GM12878 (cell line): Measurements from ENCODE around the gene RAI14. TPM values are rescaled to one million over a fixed set of nuclear protein-coding genes. Genes with fewer than 3 reads are reported as not detected.
A peak's percentile ranks its signal among the peaks of the same experiment; 100 is the strongest.

Experiments used
- BHLHE40 ChIP-seq, 2 experiments: fragments of 450-650 bp in 1 of 2; IDR thresholded peaks; 2 replicates each; pipeline ENCODE4 v1.6.1; 2011 to 2017; ENCODE audit warnings: low read depth in 2 of 2, borderline replicate concordance in 1 of 2, improper control_type of control experiment in 1 of 2, low read length in 1 of 2, mild to moderate bottlenecking in 1 of 2
- CHD2 ChIP-seq: IDR thresholded peaks from 2 replicates; pipeline ENCODE4 v1.6.1; 2011; ENCODE audit warnings: low read depth, low read length, improper control_type of control experiment, borderline replicate concordance
- CREB1 ChIP-seq: IDR thresholded peaks from 2 replicates; pipeline ENCODE4 v1.6.1; 2012; ENCODE audit warnings: low read depth, mild to moderate bottlenecking, inconsistent platforms
- ELK1 ChIP-seq: IDR thresholded peaks from 2 replicates; pipeline ENCODE4 v1.6.1; 2012; ENCODE audit warnings: low read depth, low read length, improper control_type of control experiment
- KDM1A ChIP-seq: fragments of 200-600 bp; sonication (generic); IDR thresholded peaks from 2 replicates; pipeline ENCODE4 v1.6.1; 2016; ENCODE audit warnings: borderline replicate concordance
- NRF1 ChIP-seq: conservative IDR thresholded peaks from 2 replicates; pipeline ENCODE4 v1.6.1; 2011; ENCODE audit warnings: mild to moderate bottlenecking, low read depth, low read length, improper control_type of control experiment
- RUNX3 ChIP-seq: IDR thresholded peaks from 2 replicates; pipeline ENCODE4 v1.6.1; 2012; ENCODE audit warnings: low read length, inconsistent platforms
- SIN3A ChIP-seq: IDR thresholded peaks from 2 replicates; pipeline ENCODE4 v1.6.1; 2012; ENCODE audit warnings: low read depth, low read length, improper control_type of control experiment
- SMARCA5 ChIP-seq: fragments of 450-650 bp; IDR thresholded peaks from 2 replicates; pipeline ENCODE4 v1.6.1; 2017; ENCODE audit warnings: mild to moderate bottlenecking
- SP1 ChIP-seq: IDR thresholded peaks from one replicate; pipeline ENCODE4 v1.6.1; 2011; ENCODE audit warnings: low read depth, low read length
- TARDBP ChIP-seq: IDR thresholded peaks from 2 replicates; pipeline ENCODE4 v1.6.1; 2016; ENCODE audit warnings: borderline replicate concordance
- ZNF622 ChIP-seq: fragments of 450-650 bp; IDR thresholded peaks from 2 replicates; pipeline ENCODE4 v1.6.1; 2017; ENCODE audit warnings: mild to moderate bottlenecking, inconsistent platforms
- ZSCAN29 ChIP-seq: fragments of 450-650 bp; IDR thresholded peaks from 2 replicates; pipeline ENCODE4 v1.6.1; 2017; ENCODE audit warnings: mild to moderate bottlenecking, moderate library complexity
- polyA plus RNA-seq, 11 experiments: library from polyadenylated mRNA; depleted of rRNA in 4 of 11; unstranded in 6 of 11; stranded (reverse) in 5 of 11; fragments of >200 nt; fragmentation: Nextera tagmentation in 4 of 11; fragmentation: Illumina TruSeq in 1 of 11; extraction: Ambion mirVana in 4 of 11; extraction: Trizol in 1 of 11; gene quantifications; 1 replicate in 1 of 11; 2 replicates in 10 of 11; pipeline versions ENCODE4 v1.2.1 to v1.2.3, GENCODE V29; 2011 to 2016; ENCODE audit warnings: inconsistent platforms in 2 of 11, missing spikeins in 2 of 11, low read depth in 1 of 11
- total RNA-seq, 4 experiments: library from RNA; depleted of rRNA in 3 of 4; stranded (reverse); fragments of >200 nt in 3 of 4; fragmentation: Illumina TruSeq in 1 of 4; extraction: Trizol in 1 of 4; gene quantifications; 2 replicates each; pipeline versions ENCODE4 v1.2.1 to v1.2.3, GENCODE V29; 2013 to 2021

The RAI14 gene
- total and polyA plus RNA-seq, 10 of the 15 experiments (the other 5 are each of a cell fraction or from before 2014, with no cell fraction given) = 0.18 to 4.6 (median 1.9) TPM

DNA sequence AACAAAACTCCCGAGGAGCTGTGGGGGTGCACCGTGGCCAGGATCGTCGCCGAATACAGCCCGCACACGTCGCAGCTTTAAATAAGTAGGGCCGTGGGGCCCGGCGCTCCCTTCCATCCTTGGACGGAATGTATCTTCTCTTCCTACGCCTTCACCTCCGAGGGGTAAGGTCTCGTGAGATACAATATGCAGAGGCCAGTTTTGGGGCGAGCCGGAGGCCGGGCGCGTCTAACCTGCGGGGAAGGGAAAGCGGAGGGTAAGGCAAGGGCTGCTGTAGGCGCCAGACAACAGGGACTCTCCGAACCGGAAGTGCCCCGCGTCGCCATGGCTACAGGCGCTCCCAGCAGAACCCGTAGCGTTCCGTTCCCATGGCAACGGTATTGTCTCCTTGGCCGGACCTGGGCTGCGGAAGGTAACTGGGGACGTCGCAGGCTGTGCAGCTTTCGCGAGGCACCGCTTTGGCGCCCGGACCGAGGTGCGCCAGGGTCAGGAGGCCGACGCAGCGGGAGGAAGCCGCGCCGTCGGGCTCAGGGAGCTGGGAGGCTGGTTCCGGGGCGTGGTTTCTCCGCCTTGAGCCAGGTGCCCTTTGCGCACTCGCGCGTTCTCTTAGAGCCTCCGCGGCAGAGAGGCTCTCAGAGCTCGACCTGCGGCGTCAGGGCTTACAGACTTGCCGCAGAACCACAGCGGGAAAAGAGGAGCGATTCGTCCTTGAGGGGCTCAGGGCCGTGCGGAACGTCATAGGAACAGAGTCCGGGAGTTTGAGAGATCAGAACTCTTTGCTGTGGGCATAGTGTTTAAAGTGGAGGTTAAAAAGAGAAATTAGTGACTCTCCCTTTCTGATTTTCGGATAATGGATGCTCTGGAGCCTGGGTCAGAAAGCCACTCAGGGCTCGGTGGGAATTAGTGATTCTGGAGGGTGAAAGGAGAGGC lies 182.9 kb downstream of the RAI14 start, which contains the start of gene TTC23L (continued):
- peak; percentile 97 for TF ChIP-seq ELK1
- peak; percentile 47 for TF ChIP-seq SP1
- TF ChIP-seq CREB1 = 0 out of 2 replicates have a peak, but pooled peaks have one; percentile 36
- peak in 1 of 2 experiments; percentile 16; a peak in 2 of 4 replicates for TF ChIP-seq BHLHE40 (IDR thresholded peaks at IDR 0.05; ENCODE audit: borderline replicate concordance in 1 of 2, low read depth in 2 of 2, low read length in 1 of 2)
- TF ChIP-seq ZNF622 = no peak
- no peak for TF ChIP-seq ZSCAN29
- 0 out of 2 replicates have a peak, but pooled peaks have one; percentile 19 for TF ChIP-seq CHD2
- peak; percentile 57; the same call in 1 of the 2 replicates for TF ChIP-seq TARDBP
- TF ChIP-seq SMARCA5 = no peak
- peak; percentile 80; the same call in 1 of the 2 replicates for TF ChIP-seq SIN3A
- TF ChIP-seq KDM1A = no peak
- TF ChIP-seq NRF1 = no peak
- TF ChIP-seq RUNX3 = peak; percentile 44
